Effector memory CD8-positive, alpha-beta T cell (primary cell): ENCODE measurements around the gene SKP1.

ENCODE experiments used
- ATAC-seq: fragments of 150-1000 bp; cut with Tn5 transposase; replicated peaks from 2 replicates; pipeline ENCODE4 v1.10.0; 2021; ENCODE audit warnings: mild to moderate bottlenecking, moderate library complexity
- DNase-seq, 3 experiments: peaks; one replicate each; pipeline ENCODE4 v3.0.0; 2021
- H3K27ac Mint-ChIP-seq, 2 donors: one replicate each; pipeline ENCODE4 v1.8.0; 2022; ENCODE audit warnings: mild to moderate bottlenecking in 2 of 2, mixed read lengths in 2 of 2, moderate library complexity in 2 of 2
- H3K27me3 Mint-ChIP-seq, 2 donors: one replicate each; pipeline ENCODE4 v1.8.0; 2022; ENCODE audit warnings: mixed read lengths in 2 of 2
- H3K36me3 Mint-ChIP-seq: one replicate; pipeline ENCODE4 v1.8.0; 2022; ENCODE audit warnings: mild to moderate bottlenecking, moderate library complexity, mixed read lengths; ENCODE audit not compliant: insufficient read depth
- H3K4me1 Mint-ChIP-seq, 2 donors: one replicate each; pipeline ENCODE4 v1.8.0; 2022; ENCODE audit warnings: low read depth in 2 of 2, mixed read lengths in 2 of 2
- H3K4me3 Mint-ChIP-seq, 2 donors: one replicate each; pipeline ENCODE4 v1.8.0; 2022; ENCODE audit warnings: mild to moderate bottlenecking in 2 of 2, mixed read lengths in 2 of 2, moderate library complexity in 2 of 2
- H3K9me3 Mint-ChIP-seq, 2 donors: one replicate each; pipeline ENCODE4 v1.8.0; 2022; ENCODE audit warnings: mixed read lengths in 2 of 2

The SKP1 gene

GRCh38 chr5:134125039-134126015 lies 51.4 kb downstream of the SKP1 start:
- Mint-ChIP-seq H3K27ac (peak overlapping the region; percentile 95 to 99), H3K4me1 (peaks cover 87 to 92% of the 10 kb centered on the region in 2 donors), H3K27me3 (no peaks in the 10 kb centered on the region), H3K4me3 (peak overlapping the region; percentile 81 to 86), H3K9me3 (no peaks in the 10 kb centered on the region), H3K36me3 (peaks cover 100% of the 10 kb centered on the region)
- DNase-seq (no peak), ATAC-seq (no peak)

GRCh38 chr5:134124289-134125038 lies 52.3 kb downstream of the SKP1 start:
- peak overlapping the region; percentile 81 to 86 for H3K4me3 Mint-ChIP-seq

GRCh38 chr5:134123360-134123759 lies 53.4 kb downstream of the SKP1 start:
- peaks cover 100% of the 10 kb centered on the region for H3K36me3 Mint-ChIP-seq
- peak overlapping the region; percentile 81 to 86 for H3K4me3 Mint-ChIP-seq
- H3K27ac Mint-ChIP-seq, result peak overlapping the region; percentile 95 to 99
- no peak for ATAC-seq
- H3K9me3 Mint-ChIP-seq, result no peaks in the 10 kb centered on the region
- DNase-seq, result no peak
- H3K27me3 Mint-ChIP-seq, result no peaks in the 10 kb centered on the region
- peaks cover 87 to 91% of the 10 kb centered on the region in 2 donors for H3K4me1 Mint-ChIP-seq

More at GRCh38 chr5:134124289-134125038, 52.3 kb downstream of the SKP1 start:
- no peaks in the 10 kb centered on the region for H3K27me3 Mint-ChIP-seq
- no peak for DNase-seq
- ATAC-seq, result peak; percentile 10
- H3K4me1 Mint-ChIP-seq, result peaks cover 87 to 92% of the 10 kb centered on the region in 2 donors
- H3K36me3 Mint-ChIP-seq, result peaks cover 100% of the 10 kb centered on the region
- no peaks in the 10 kb centered on the region for H3K9me3 Mint-ChIP-seq
- H3K27ac Mint-ChIP-seq, result peak overlapping the region; percentile 95 to 99

DNA sequence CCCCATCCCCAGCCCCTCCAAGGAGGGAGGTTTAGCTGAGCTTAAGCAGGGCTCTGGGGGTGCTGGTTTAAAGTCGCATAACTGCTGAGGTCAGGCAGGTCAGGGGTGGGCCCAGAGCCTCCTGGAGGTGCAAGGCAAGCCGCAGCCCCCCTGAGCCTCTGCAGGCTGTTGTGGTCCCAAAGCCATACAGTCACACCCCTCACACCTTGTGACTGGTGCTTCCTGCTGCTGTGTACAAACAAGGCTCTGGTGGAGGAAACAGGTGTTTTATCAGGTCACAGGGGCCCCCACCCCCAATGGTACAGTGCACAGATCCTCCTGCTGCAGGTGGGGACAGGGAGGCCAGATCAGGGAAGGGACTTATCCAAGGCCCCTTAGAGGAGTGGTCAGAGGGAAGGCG lies 54.2 kb downstream of the SKP1 start:
- ATAC-seq (peak; percentile 84), DNase-seq (peak; percentile 75 to 78 (median 77))
- peaks cover 87 to 91% of the 10 kb centered on the region in 2 donors for H3K4me1 Mint-ChIP-seq
- peak overlapping the region; percentile 81 to 86 for H3K4me3 Mint-ChIP-seq
- peaks cover 100% of the 10 kb centered on the region for H3K36me3 Mint-ChIP-seq
- H3K27ac Mint-ChIP-seq, result peak overlapping the region; percentile 95 to 99
- H3K9me3 Mint-ChIP-seq, result no peaks in the 10 kb centered on the region
- H3K27me3 Mint-ChIP-seq, result no peaks in the 10 kb centered on the region

DNA sequence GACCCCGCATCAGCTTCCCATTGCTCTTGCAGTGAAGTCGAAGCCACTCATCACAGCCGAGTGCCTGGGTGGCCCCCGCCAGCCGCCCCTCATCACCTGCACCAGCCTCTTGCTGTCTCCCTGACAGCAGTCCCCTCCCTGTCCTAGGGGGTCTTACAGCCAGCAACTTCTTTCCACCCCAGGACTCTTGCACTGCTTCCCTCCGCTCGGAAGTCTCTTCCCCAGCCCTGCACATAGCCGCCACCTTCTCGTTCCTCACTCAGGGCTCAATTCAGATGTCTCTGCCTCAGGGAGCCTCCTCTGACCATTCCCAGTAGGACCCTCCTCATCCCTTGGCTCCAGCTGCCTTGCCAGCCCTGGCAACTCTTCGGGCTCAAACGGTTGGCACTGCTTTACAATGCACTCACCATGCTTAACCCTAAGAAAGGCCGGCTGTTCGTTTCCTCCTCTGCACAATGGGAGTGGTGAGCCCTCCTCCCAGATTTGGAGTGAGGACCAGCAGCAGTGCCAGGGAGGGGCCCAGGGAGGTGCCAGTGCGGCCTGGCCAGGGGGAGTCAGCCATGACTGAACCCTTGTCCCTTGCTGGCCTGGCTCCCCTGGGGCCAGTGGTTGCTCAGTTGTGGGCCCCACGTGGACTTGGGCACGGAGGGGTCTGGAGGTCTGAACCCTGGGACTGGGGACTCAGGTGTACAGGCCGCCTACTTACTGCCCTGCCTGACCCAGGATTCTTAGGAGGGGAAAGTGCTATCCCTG lies 56.2 kb downstream of the SKP1 start:
- Mint-ChIP-seq H3K9me3 (no peaks in the 10 kb centered on the region), H3K4me3 (peak overlapping the region; percentile 81 to 86), H3K27ac (peak overlapping the region; percentile 95 to 99), H3K27me3 (no peaks in the 10 kb centered on the region), H3K36me3 (peaks cover 100% of the 10 kb centered on the region), H3K4me1 (peaks cover 83 to 84% of the 10 kb centered on the region in 2 donors)
- no peak for DNase-seq
- no peak for ATAC-seq

- DNase-seq, result no peak
- Mint-ChIP-seq H3K9me3 (no peaks in the 10 kb centered on the region), H3K36me3 (peaks cover 97% of the 10 kb centered on the region), H3K27ac (peak overlapping the region; percentile 95 to 99), H3K4me1 (peaks cover 75 to 77% of the 10 kb centered on the region in 2 donors), H3K4me3 (peak overlapping the region; percentile 81 to 86), H3K27me3 (no peaks in the 10 kb centered on the region)
- no peak for ATAC-seq
Observed at GRCh38 chr5:134119720-134120119, 57.0 kb downstream of the SKP1 start.

DNA sequence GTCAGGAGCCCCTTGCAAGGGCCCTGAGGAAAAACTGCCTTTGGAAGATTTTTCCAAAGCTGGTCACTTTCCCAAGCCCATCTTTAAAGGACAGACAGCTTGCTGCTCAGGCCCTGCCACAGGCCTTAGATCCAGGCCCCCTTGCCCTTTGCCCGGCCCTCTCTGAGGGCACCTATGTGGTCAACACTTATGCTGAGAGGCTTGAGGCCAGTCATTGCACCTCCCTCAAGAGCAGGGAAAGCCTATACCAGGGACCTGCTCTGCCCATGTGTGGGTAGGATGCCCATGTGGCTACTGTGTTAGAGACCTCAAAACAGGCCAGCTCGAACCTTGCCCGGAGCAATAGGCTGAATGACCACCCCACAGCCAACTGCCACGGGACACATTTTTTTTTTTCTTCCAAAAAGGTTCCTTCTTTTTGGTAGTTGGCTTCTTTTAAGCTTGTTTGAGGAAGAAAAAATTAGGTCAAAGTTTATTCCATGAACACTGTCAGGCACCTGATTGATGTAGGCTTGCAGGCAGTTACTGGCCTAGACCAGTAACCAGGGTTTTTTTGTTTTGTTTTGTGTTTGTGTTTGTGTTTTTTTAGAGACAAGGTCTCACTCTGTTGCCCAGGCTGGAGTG lies 58.4 kb downstream of the SKP1 start:
- Mint-ChIP-seq H3K27me3 (no peaks in the 10 kb centered on the region), H3K36me3 (peaks cover 94% of the 10 kb centered on the region), H3K9me3 (no peaks in the 10 kb centered on the region), H3K4me3 (peak overlapping the region; percentile 81 to 86), H3K27ac (peak overlapping the region; percentile 95 to 99), H3K4me1 (peaks cover 68 to 74% of the 10 kb centered on the region in 2 donors)
- ATAC-seq (no peak), DNase-seq (no peak)

DNA sequence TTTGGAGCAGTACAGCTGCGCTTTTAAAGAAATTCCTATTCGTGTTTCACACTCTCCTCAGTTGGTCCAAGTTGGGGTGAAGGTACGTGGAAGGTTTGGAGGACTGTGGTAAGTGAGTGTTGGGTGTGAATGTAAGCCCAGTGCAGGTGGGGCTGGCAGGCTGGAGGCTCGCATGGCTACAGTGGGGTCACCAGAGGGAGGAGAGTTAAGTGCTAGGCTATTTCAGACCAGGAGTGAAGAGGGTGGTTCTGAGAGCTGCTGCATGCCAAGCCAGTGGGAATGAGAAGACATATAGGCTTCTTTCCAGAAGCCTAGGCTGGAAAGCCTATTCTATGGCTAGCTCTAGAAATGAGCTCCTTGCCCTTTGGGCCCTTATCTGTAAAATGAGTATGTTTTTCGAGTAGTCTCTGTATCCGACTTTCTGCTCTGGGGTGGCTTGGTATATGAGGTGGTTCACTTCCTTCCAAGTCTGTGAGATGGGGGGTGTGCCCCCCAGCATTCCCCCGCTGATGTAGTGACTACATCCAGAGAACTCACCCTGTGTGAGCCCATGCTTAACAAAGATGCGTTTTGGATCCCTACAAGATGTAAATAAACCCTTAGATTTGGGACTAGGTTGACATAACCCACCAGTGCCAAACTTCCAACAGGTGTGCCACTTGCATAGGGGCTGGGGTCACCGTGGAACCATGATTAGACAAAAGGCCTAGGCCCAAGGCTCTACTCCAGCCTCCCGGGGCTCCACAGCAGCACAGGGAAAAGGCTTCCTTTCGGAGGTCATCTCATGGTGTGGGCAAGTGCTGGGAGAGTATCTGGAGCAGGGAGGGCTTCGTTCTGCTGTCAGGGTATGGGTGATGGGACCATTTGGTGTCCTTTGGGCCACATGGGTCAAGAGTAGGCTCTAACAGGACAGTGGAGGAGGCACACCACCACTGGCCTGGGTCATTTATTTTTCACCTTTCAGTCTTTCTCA lies 59.7 kb downstream of the SKP1 start:
- Mint-ChIP-seq H3K27ac (peak overlapping the region; percentile 95 to 99), H3K27me3 (no peaks in the 10 kb centered on the region), H3K36me3 (peaks cover 93% of the 10 kb centered on the region), H3K4me3 (peak overlapping the region; percentile 81 to 86), H3K9me3 (no peaks in the 10 kb centered on the region), H3K4me1 (peaks cover 61 to 74% of the 10 kb centered on the region in 2 donors)
- no peak for DNase-seq
- ATAC-seq, result no peak

- H3K36me3 Mint-ChIP-seq, result peaks cover 91% of the 10 kb centered on the region
- peak overlapping the region; percentile 95 to 99 for H3K27ac Mint-ChIP-seq
- no peaks in the 10 kb centered on the region for H3K9me3 Mint-ChIP-seq
- DNase-seq (no peak), ATAC-seq (no peak)
- H3K4me3 Mint-ChIP-seq, result peak overlapping the region; percentile 81 to 86
- no peaks in the 10 kb centered on the region for H3K27me3 Mint-ChIP-seq
- peaks cover 63 to 77% of the 10 kb centered on the region in 2 donors for H3K4me1 Mint-ChIP-seq
Observed at GRCh38 chr5:134116286-134116685, 60.5 kb downstream of the SKP1 start.

- DNase-seq (no peak), ATAC-seq (no peak)
- peaks cover 86% of the 10 kb centered on the region for H3K36me3 Mint-ChIP-seq
- H3K27ac Mint-ChIP-seq, result peak overlapping the region; percentile 95 to 99
- H3K27me3 Mint-ChIP-seq, result no peaks in the 10 kb centered on the region
- no peaks in the 10 kb centered on the region for H3K9me3 Mint-ChIP-seq
- peaks cover 62 to 79% of the 10 kb centered on the region in 2 donors for H3K4me1 Mint-ChIP-seq
- H3K4me3 Mint-ChIP-seq, result peak overlapping the region; percentile 81 to 86
Observed at GRCh38 chr5:134115806-134116175, 61.0 kb downstream of the SKP1 start.

DNA sequence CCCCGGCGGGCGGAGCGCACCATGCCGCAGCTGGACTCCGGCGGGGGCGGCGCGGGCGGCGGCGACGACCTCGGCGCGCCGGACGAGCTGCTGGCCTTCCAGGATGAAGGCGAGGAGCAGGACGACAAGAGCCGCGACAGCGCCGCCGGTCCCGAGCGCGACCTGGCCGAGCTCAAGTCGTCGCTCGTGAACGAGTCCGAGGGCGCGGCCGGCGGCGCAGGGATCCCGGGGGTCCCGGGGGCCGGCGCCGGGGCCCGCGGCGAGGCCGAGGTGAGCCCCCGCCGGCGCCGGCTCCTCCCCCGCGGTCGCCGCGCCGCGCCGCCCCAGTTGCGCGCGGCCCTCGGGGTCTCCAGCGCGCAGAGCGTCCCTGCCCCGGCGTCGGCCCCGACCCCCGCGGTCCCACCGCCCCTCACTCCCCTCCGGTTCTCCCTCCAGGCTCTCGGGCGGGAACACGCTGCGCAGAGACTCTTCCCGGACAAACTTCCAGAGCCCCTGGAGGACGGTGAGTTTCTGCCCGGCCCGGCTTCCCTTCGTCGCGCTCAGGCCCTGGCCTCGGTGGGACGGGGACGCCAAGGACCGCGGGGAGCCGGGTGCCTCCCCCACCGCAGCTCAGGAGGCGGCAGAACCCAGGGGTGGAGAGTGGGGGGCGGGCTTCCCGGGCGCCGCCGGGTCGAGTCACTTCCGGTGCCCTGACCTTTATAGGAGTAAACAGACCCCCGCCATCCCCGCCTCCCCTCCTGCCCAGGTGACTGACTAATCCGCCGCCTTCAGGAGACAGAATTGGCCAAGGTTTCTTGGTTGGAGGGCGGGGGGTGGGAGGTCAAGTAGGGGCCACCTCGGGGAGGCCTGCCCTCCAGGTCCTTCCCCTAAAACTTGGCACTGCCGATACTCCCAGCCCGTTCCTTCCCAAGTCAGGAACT lies 61.6 kb downstream of the SKP1 start:
- H3K27me3 Mint-ChIP-seq, result no peaks in the 10 kb centered on the region
- ATAC-seq, result peak; percentile 47
- H3K27ac Mint-ChIP-seq, result peak overlapping the region; percentile 95 to 99
- peaks cover 55 to 75% of the 10 kb centered on the region in 2 donors for H3K4me1 Mint-ChIP-seq
- peaks cover 80% of the 10 kb centered on the region for H3K36me3 Mint-ChIP-seq
- DNase-seq, result peak; percentile 59 to 76 (median 75)
- H3K9me3 Mint-ChIP-seq, result no peaks in the 10 kb centered on the region
- H3K4me3 Mint-ChIP-seq, result peak overlapping the region; percentile 81 to 86
